GM21423 (cell line): ENCODE data around the gene GPBP1L1.
"Not testable (repeated sequence)": the region's sequence is repeated elsewhere in the genome, so short reads cannot be mapped to it uniquely, and the experiment has no call there.

ENCODE experiments used
- ATAC-seq: cut with Tn5 transposase; IDR thresholded peaks from one replicate; pipeline ENCODE4 v1.9.1; 2021; ENCODE audit warnings: mild to moderate bottlenecking, moderate library complexity; ENCODE audit not compliant: unreplicated experiment

Gene GPBP1L1

DNA sequence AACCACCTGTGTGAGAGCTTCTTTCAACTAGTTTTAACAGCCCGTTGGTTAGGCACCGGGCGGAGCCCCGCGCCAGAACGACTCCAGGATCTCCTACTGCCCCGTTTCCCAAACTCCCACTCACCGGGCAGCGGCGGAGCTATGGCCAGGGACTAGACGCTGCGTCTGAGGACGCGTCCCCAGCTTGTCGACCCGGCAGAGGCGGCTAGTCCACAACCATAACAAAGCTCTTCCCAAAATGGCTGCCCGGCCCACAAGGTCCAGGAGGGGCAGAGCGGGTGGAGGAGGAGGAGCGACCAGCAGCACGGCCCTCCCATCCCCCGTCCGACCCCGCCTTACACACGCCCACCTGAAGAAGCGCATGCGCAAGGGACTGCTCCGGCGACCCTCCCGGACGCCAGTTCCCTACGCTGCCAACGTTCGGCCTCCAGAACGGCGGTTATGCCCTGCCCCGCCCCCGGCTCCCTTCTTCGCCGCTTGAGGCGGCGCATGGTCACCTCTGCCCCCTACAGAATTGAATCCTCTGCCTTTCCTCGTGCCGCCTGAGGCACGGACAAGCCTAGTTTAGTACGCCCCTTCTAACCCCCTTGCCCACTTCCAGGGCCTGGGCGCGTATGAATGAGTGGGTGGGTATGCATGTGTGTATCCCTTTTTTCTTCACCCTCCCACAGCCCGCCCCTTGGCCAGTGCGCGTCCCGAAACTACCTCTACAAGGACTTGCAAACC, at the start of gene GPBP1L1:
GPBP1L1 (minus strand) TSS at position 246 of the 726 bp plus-strand sequence. CDS start 27,446 bp downstream, outside the sequence.
- peak; percentile 56 for ATAC-seq

- no peak for ATAC-seq
Measured at GRCh38 chr1:45730780-45731319, 44.5 kb upstream of the GPBP1L1 start.

DNA sequence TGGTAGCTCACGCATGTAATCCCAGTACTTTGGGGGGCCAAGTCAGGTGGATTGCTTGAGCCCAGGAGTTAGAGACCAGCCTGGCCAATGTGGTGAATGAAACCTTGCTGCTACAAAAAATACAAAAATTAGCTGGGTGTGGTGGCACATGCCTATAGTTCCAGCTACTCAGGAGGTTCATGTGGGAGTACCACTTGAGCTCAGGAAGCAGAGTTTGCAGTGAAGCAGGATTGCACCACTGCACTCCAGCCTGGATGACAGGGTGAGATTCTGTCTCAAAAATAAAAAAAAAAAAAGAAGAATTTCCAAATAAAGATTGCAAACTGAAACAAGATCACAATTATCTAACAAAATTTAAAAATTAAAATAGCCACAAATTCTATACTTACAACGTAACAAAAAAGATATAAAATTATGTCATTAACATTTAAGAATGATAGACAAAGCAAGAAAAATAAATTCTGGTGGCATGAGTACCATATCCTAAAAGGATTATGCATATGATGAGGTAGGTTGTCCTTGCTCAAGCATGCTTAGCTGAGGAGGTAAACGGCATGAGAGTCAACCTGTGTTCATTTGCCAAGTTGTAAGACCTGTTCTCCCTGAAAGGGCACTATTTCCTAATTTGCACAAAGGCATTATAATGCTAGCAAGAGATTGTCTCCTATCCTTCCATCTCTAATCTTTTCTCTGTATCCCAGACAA, 43.9 kb upstream of the GPBP1L1 start:
- ATAC-seq: no peak

- not testable (repeated sequence) for ATAC-seq
Measured at GRCh38 chr1:45726007-45726406, 39.7 kb upstream of the GPBP1L1 start.

GRCh38 chr1:45723248-45723930, 37.1 kb upstream of the GPBP1L1 start:
- no peak for ATAC-seq

- no peak for ATAC-seq
Measured at GRCh38 chr1:45722809-45723208, 36.5 kb upstream of the GPBP1L1 start.

DNA sequence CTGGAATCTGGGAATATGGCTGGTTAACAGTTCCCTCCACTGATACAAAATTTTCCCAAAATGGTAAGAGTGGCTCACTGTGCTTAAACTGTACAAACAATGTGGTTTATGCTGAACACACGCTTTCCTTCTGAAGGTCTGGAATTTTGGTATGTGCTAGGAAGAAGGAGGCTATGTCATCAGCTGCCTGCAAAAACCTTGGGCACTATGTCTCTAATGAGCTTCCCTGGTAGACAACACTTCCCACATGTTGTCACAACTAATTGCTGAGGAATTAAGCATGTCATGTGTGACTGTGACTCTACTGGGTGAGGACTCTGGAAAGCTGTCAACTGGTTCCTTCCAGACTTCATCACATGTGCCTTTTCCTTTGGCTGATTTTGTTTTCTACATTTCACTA, 34.9 kb upstream of the GPBP1L1 start:
- ATAC-seq: no peak

- no peak for ATAC-seq
Measured at GRCh38 chr1:45718289-45718688, 32.0 kb upstream of the GPBP1L1 start.

GRCh38 chr1:45717386-45717785, 31.1 kb upstream of the GPBP1L1 start:
- ATAC-seq: not testable (repeated sequence)

DNA sequence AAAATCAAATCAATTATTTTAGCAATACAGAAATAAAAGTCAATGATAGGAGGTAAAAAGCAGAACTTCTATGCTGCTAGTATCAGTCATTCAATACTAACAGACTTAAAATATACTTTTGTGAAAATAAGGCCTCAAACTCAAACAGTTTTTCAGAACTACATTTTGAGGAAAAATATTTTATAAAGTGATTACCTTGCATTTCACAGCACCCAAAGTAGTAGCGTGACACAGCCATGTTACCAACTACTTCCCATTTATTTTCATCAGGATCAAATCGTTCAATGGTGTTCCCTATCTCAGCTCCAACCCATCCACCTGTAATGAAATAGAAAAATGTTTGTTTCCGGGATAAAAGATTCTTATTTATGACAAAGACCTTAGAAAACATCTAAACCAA, 30.4 kb upstream of the GPBP1L1 start:
- no peak for ATAC-seq

DNA sequence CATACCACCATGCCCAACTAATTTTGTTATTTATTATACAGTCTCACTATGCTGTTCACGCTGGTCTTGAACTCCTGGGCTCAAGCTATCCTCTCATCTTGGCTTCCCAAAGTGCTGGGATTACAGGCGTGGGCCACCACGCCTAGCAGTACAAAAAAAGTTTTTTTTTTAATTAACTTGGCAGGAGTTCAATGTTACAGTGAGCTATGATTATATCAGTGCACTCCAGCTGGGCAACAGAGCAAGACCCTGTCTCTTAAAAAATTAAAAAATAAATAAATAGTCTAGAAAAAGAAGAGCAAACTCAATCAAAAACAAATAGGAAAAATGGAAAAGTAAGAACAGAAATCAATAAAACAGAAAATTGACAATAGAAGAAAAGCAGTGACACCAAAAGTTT, 27.4 kb upstream of the GPBP1L1 start:
- no peak for ATAC-seq

DNA sequence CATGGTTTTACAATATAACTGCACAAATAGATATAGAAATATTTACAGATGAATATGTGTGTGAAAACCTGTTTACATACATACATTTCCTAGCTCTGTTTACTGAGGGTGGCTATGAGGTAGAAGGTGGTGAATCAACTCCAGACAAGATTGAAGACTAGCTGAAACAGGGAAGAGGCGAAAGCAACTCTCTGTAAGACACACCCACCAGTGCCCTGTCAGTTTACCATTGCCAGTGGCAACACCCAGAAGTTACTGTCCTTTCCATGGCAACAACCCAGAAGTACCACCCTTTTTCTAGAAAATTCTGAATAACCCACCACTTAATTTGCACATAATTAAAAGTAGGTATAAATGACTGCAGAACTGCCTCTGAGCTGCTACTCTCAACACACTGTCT, 18.3 kb upstream of the GPBP1L1 start:
- ATAC-seq: no peak

- no peak for ATAC-seq
Measured at GRCh38 chr1:45694823-45695222, 8.5 kb upstream of the GPBP1L1 start.

DNA sequence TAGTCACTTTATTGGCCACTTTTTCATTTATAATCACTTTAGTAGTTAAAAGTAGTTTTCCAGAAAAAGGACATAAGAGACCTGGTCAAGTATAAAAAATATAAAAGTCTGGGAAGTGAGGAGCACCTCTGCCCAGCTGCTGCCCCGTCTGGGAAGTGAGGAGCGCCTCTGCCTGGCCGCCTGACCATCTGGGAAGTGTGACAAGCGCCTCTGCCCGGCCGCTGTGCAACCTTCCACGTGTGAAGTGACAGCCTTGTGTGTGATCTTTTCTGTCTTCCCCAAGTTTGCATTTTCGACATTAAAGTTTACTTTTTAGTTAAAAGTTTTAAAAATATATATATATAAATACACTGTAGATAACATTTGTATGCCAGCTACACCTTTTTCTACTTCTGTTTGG, 7.5 kb upstream of the GPBP1L1 start:
- ATAC-seq: not testable (repeated sequence)

DNA sequence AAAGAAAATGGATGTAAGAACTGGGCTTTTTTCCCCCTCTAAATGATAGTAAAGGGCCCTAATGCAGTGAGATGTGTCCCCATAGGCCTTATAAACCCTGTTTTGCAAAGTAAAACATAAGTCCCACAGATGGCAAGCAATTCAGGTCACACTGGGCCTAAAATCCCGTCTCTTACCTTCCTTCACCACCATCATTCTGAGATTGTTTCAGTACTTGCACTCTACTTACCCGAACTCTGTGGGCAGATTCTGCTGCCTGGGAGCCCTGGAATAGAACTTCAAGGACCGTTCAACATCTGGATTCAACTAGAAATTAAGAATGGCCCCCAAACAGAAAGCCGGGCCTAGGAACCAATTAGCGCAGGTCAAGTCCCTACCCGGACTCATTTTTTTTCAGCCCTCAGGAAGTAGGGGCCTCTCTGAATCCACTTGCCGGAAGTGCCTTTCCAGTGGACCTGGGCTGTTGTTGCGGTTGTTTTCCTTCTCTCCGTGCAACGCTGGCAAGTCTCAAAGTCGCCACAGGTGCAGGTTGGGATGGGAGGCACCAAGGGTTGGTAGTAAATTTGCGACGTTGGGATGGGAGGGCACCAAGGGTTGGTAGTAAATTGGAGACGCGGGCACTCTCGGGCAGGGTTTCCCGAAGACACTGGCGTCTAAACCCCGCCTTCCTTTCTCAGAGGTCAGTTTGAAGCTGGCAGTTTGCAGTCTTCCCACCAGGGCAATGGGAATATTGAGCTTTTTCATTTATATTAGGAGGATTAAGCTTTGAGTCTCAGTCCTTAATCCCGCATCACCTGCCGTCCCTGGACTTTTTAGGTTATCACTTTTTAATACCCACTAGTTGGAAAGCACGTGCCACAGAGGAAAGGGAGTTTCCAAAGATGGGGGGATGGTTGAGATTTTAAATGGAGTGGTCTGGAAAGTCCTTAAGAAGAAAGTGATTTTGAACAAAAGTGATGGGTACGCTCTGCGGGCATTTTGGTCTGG, 1.7 kb upstream of the GPBP1L1 start, which contains the start of gene TMEM69:
TMEM69 (plus strand) TSS at position 428 of the 987 bp plus-strand sequence. CDS start 2,888 bp downstream, outside the sequence.
- ATAC-seq: peak; percentile 27

- ATAC-seq: peak; percentile 77
Measured at GRCh38 chr1:45687014-45687753, 851 bp upstream of the GPBP1L1 start.

- ATAC-seq: peak; percentile 8
Measured at GRCh38 chr1:45686015-45686287, 382 bp downstream of the GPBP1L1 start.

- ATAC-seq: no peak
Measured at GRCh38 chr1:45685308-45686014, 872 bp downstream of the GPBP1L1 start.

DNA sequence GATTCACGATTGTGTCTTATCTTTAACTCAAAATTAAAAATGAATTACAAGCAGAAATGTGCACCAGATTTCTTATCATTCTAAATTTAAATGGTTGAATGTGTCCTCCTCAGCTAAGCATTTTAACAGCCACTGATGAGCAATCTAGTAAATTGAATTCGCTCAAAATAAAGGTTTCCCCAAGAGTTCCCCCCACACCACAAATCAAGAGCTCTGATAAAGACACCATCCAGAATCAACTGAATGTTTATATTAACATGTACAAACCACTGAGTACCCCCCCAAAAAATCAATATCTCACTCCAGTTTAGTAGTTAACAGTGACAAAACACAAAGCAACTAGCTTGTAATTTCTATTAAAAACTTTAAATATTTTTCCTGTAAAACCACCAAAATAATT, 1.9 kb downstream of the GPBP1L1 start:
- ATAC-seq: no peak
